Uterus (tissue), 4 donors: ENCODE measurements around the gene SCAPER. TPM values are rescaled to one million over a fixed set of nuclear protein-coding genes. Genes with fewer than 3 reads are reported as not detected.

ENCODE experiments used
- DNase-seq, 2 donors: peaks; one replicate each; pipeline ENCODE4 v3.0.0-alpha.2; 2019 to 2020
- H3K27ac ChIP-seq, 2 donors: fragments of 200-600 bp; sonication (generic); 1 replicate in 1 of 2; 2 replicates in 1 of 2; pipeline ENCODE4 v1.5.1; 2016 to 2018
- H3K27me3 ChIP-seq, 2 donors: fragments of 200-600 bp; sonication (generic); one replicate each; pipeline ENCODE4 v1.5.1; 2018 to 2019; ENCODE audit warnings: control low read depth in 1 of 2
- H3K36me3 ChIP-seq, 2 donors: fragments of 200-600 bp; sonication (generic); one replicate each; pipeline ENCODE4 v1.5.1; 2019; ENCODE audit warnings: control low read depth in 1 of 2
- H3K4me1 ChIP-seq, 2 donors: fragments of 200-600 bp; sonication (generic); one replicate each; pipeline ENCODE4 v1.5.1; 2018 to 2019; ENCODE audit warnings: control low read depth in 1 of 2
- H3K4me3 ChIP-seq, 2 donors: fragments of 200-600 bp; sonication (generic); 1 replicate in 1 of 2; 2 replicates in 1 of 2; pipeline ENCODE4 v1.5.1; 2018 to 2019; ENCODE audit warnings: mild to moderate bottlenecking in 1 of 2
- H3K9me3 ChIP-seq, 2 donors: fragments of 200-600 bp; sonication (generic); one replicate each; pipeline ENCODE4 v1.5.1; 2019; ENCODE audit warnings: control low read depth in 1 of 2
- POLR2A ChIP-seq, 2 donors: fragments of 450-650 bp; IDR thresholded peaks; one replicate each; pipeline ENCODE4 v1.6.1; 2016; ENCODE audit warnings: antibody characterized with exemption in 2 of 2, mild to moderate bottlenecking in 1 of 2, moderate library complexity in 1 of 2
- intact Hi-C: fragments of 100-400 bp; cut with DNase I; formaldehyde crosslinking; loops from one replicate; pipeline ENCODE4 v1.15.1; 2023; ENCODE audit warnings: low total_unique reads
- total RNA-seq, 4 donors: library from RNA; depleted of rRNA in 3 of 4; stranded (reverse); fragments of >200 nt in 3 of 4; gene quantifications; one replicate each; pipeline versions ENCODE4 v1.1.0 to v1.2.4, GENCODE V29; 2014 to 2023
- TF ChIP-seq, protein P1 (sequence below), 4 experiments: fragments of 200-600 bp in 2 of 4; fragments of 450-650 bp in 2 of 4; sonication (generic) in 2 of 4; IDR thresholded peaks; one replicate each; pipeline ENCODE4 v1.5.1; 2016 to 2019; ENCODE audit warnings: antibody characterized with exemption in 4 of 4, mild to moderate bottlenecking in 2 of 4, moderate library complexity in 1 of 4
- donor health status: DM: yes; HTN: yes; CAD: no.

SCAPER gene
- total RNA-seq, 4 donors from 2014 or later: 10.6 to 74.2 (median 32.9) TPM

DNA sequence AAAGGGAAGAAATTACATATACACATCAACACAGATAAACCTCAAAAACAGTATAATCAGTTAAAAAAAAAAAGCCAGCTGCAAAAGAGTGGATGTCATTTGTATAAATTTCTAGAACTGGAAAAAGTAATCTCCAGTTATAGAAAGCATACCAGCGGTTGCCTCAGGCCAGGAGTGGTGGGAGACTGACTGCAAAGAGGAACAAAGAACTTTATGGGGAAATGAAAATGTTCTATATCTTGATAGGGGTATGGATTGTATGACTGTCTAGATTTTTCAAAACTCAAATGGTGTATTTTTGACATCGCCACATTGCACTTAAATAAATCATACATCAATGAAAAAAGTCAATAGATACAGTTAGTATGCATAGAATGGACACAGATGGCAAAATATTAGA lies 241.6 kb downstream of the SCAPER start:
- no peak for DNase-seq
- Histone ChIP-seq H3K4me3 (no peak overlapping the region), H3K27ac (no peak overlapping the region), H3K4me1 (no peaks in the 10 kb centered on the region), H3K36me3 (no peaks in the 10 kb centered on the region), H3K27me3 (no peaks in the 10 kb centered on the region), H3K9me3 (no peaks in the 10 kb centered on the region)
- TF ChIP-seq, protein P1, sequence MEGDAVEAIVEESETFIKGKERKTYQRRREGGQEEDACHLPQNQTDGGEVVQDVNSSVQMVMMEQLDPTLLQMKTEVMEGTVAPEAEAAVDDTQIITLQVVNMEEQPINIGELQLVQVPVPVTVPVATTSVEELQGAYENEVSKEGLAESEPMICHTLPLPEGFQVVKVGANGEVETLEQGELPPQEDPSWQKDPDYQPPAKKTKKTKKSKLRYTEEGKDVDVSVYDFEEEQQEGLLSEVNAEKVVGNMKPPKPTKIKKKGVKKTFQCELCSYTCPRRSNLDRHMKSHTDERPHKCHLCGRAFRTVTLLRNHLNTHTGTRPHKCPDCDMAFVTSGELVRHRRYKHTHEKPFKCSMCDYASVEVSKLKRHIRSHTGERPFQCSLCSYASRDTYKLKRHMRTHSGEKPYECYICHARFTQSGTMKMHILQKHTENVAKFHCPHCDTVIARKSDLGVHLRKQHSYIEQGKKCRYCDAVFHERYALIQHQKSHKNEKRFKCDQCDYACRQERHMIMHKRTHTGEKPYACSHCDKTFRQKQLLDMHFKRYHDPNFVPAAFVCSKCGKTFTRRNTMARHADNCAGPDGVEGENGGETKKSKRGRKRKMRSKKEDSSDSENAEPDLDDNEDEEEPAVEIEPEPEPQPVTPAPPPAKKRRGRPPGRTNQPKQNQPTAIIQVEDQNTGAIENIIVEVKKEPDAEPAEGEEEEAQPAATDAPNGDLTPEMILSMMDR (IDR thresholded peaks at IDR 0.05): no peak
- TF ChIP-seq POLR2A (IDR thresholded peaks at IDR 0.05): no peak
- intact Hi-C loops: no loop called here

DNA sequence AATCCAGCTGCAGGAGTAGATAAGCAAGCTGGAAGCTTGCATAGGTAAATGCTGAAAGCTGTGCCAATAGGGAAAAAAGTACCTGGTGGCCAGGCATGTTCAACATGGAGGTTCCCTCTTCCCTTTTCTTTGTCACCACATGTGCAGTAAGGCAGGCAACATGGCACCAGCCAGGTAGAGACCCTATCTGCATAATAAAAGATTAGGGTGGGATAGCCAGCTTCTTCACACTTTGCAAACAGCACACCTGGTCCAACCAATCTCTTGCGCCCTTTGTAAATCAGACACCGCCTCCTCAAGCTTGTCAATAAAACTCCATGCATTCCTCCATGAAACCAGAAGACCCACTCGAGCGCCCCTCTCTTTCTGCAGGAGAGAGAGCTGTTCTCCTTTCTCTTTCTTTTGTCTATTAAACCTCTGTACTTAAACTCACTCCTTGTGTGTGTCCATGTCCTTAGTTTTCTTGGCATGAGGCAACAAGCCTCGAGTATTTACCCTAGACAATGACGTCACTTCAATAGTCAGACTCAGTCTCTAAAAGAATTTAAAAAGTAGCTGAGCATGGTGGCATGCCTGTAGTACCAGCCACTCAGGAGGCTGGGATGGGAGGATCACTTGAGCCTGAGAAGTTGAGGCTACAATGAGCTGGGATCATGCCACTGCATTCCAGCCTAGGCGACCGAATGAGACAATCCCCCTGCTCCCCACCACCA lies 256.3 kb downstream of the SCAPER start:
- Histone ChIP-seq H3K27ac (no peak overlapping the region), H3K9me3 (no peaks in the 10 kb centered on the region), H3K4me1 (no peaks in the 10 kb centered on the region), H3K36me3 (no peaks in the 10 kb centered on the region), H3K4me3 (no peak overlapping the region), H3K27me3 (no peaks in the 10 kb centered on the region)
- intact Hi-C loops: no loop called here
- TF ChIP-seq, protein P1 (IDR thresholded peaks at IDR 0.05): no peak
- TF ChIP-seq POLR2A (IDR thresholded peaks at IDR 0.05): no peak
- DNase-seq: no peak

DNA sequence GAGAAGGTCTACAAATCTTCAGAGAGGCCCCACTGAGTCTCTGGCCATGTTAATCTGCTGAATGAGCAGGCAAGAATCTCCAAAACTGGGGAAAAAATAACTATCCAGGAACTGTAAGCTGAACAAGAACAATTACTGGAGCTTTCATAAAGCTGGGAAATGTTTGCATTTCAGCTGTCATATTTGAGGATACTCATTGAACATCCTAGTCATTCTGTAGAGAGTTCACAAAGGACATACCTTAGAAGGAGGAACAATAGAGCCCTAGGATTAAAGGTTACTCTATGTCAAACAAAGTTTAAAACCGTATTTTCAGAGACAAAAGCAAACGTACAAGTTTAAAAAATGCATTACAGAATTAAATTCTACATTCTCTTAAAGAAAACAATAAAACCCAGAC lies 257.5 kb downstream of the SCAPER start:
- Histone ChIP-seq H3K4me1 (no peaks in the 10 kb centered on the region), H3K36me3 (no peaks in the 10 kb centered on the region), H3K27me3 (no peaks in the 10 kb centered on the region), H3K9me3 (no peaks in the 10 kb centered on the region), H3K4me3 (no peak overlapping the region), H3K27ac (no peak overlapping the region)
- TF ChIP-seq POLR2A (IDR thresholded peaks at IDR 0.05): no peak
- TF ChIP-seq, protein P1 (IDR thresholded peaks at IDR 0.05): no peak
- intact Hi-C loops: no loop called here
- DNase-seq: no peak

GRCh38 chr15:76644646-76645045 lies 260.5 kb downstream of the SCAPER start:
- Histone ChIP-seq H3K27ac (no peak overlapping the region), H3K27me3 (no peaks in the 10 kb centered on the region), H3K36me3 (no peaks in the 10 kb centered on the region), H3K9me3 (no peaks in the 10 kb centered on the region), H3K4me3 (no peak overlapping the region), H3K4me1 (no peaks in the 10 kb centered on the region)
- DNase-seq: no peak
- intact Hi-C loops: no loop called here
- TF ChIP-seq, protein P1 (IDR thresholded peaks at IDR 0.05): no peak
- no peak for TF ChIP-seq POLR2A (IDR thresholded peaks at IDR 0.05)

- Histone ChIP-seq H3K4me3 (no peak overlapping the region), H3K9me3 (no peaks in the 10 kb centered on the region), H3K27me3 (no peaks in the 10 kb centered on the region), H3K36me3 (no peaks in the 10 kb centered on the region), H3K4me1 (no peaks in the 10 kb centered on the region), H3K27ac (no peak overlapping the region)
- intact Hi-C loops: no loop called here
- TF ChIP-seq POLR2A (IDR thresholded peaks at IDR 0.05): no peak
- TF ChIP-seq, protein P1 (IDR thresholded peaks at IDR 0.05): no peak
- DNase-seq: no peak
Observed at GRCh38 chr15:76642671-76643070, 262.5 kb downstream of the SCAPER start.
